ENCODE data around the gene IGFBP3. TPM values are rescaled to one million over a fixed set of nuclear protein-coding genes. Genes with fewer than 3 reads are reported as not detected.
A peak's percentile ranks its signal among the peaks of the same experiment; 100 is the strongest.

Gene IGFBP3
- polyA plus RNA-seq, 3 donors = 0.06 TPM; not detected in 2

DNA sequence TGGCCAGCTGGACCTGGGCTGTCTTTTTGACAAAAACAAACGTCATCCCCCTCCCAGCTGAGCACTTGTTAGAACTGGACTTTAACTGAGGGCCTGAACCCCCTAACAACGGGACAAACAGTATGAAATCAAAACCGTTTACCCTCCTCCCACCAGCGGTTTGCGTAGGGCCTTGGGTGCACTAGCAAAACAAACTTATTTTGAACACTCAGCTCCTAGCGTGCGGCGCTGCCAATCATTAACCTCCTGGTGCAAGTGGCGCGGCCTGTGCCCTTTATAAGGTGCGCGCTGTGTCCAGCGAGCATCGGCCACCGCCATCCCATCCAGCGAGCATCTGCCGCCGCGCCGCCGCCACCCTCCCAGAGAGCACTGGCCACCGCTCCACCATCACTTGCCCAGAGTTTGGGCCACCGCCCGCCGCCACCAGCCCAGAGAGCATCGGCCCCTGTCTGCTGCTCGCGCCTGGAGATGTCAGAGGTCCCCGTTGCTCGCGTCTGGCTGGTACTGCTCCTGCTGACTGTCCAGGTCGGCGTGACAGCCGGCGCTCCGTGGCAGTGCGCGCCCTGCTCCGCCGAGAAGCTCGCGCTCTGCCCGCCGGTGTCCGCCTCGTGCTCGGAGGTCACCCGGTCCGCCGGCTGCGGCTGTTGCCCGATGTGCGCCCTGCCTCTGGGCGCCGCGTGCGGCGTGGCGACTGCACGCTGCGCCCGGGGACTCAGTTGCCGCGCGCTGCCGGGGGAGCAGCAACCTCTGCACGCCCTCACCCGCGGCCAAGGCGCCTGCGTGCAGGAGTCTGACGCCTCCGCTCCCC, 32.7 kb downstream of the IGFBP3 start, which contains the start of gene IGFBP1:
TSS of gene IGFBP1 (plus strand) at position 304 of the 808 bp plus-strand sequence. CDS start at position 469, 165 bp downstream.
- H3K9me3 ChIP-seq (replicated peaks in 1 of 2; ENCODE audit: control insufficient read depth in 1 of 2, insufficient read depth in 1 of 2, low read length in 2 of 2) = peaks cover 0 to 15% of the 10 kb centered on the region in 2 donors
- H3K27ac Mint-ChIP-seq = no peak within 1 kb of the TSS
- no peak within 1 kb of the TSS for H2AFZ ChIP-seq (ENCODE audit: insufficient read depth, low read depth, low read length, poor library complexity, severe bottlenecking)
- H3K36me3 Mint-ChIP-seq = no peaks in the 10 kb centered on the region
- H3K27me3 Mint-ChIP-seq (ENCODE audit: low read depth in 3 of 3) = peaks cover 39 to 70% (median 59%) of the 10 kb centered on the region in 3 donors
- H3K4me1 Mint-ChIP-seq = no peaks in the 10 kb centered on the region
- WGBS (ENCODE audit: insufficient coverage) = 5% methylated on average over 69 of the region's 73 CpGs
- TF ChIP-seq, protein P1, sequence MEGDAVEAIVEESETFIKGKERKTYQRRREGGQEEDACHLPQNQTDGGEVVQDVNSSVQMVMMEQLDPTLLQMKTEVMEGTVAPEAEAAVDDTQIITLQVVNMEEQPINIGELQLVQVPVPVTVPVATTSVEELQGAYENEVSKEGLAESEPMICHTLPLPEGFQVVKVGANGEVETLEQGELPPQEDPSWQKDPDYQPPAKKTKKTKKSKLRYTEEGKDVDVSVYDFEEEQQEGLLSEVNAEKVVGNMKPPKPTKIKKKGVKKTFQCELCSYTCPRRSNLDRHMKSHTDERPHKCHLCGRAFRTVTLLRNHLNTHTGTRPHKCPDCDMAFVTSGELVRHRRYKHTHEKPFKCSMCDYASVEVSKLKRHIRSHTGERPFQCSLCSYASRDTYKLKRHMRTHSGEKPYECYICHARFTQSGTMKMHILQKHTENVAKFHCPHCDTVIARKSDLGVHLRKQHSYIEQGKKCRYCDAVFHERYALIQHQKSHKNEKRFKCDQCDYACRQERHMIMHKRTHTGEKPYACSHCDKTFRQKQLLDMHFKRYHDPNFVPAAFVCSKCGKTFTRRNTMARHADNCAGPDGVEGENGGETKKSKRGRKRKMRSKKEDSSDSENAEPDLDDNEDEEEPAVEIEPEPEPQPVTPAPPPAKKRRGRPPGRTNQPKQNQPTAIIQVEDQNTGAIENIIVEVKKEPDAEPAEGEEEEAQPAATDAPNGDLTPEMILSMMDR (IDR thresholded peaks at IDR 0.05) = no peak
- no peaks in the 10 kb centered on the region for H3K79me2 ChIP-seq (ENCODE audit: insufficient read depth, low read length)
- no peaks in the 10 kb centered on the region for H4K20me1 ChIP-seq (ENCODE audit: insufficient read depth, low read length)
- H3K4me3 Mint-ChIP-seq = peak within 1 kb of the TSS in 1 of 2 donors; percentile 65
- H3K9ac ChIP-seq (ENCODE audit: insufficient read depth, low read length, poor library complexity, severe bottlenecking) = no peak within 1 kb of the TSS
- H3K9me3 Mint-ChIP-seq = peaks cover 0 to 4% (median 0%) of the 10 kb centered on the region in 7 donors
- no peaks in the 10 kb centered on the region for H3K36me3 ChIP-seq (replicated peaks in 1 of 2; ENCODE audit: control insufficient read depth in 1 of 2, insufficient read depth in 2 of 2, low read length in 2 of 2)
- DNase-seq = no peak
- no peak within 1 kb of the TSS for H3K27ac ChIP-seq (ENCODE audit: low read depth in 1 of 2, low read length in 2 of 2)
- no peak within 1 kb of the TSS for H3K4me3 ChIP-seq (replicated peaks in 1 of 3; ENCODE audit: low read depth in 2 of 3, low read length in 3 of 3)
- no peak within 1 kb of the TSS for H3K4me2 ChIP-seq (replicated peaks; ENCODE audit: extremely low read depth, low read length, poor library complexity, severe bottlenecking)
- H3K4me1 ChIP-seq (ENCODE audit: control insufficient read depth in 1 of 2, insufficient read depth in 2 of 2, low read length in 2 of 2) = no peaks in the 10 kb centered on the region
- peaks cover 23 to 49% of the 10 kb centered on the region in 2 donors for H3K27me3 ChIP-seq (ENCODE audit: control insufficient read depth in 2 of 2, insufficient read depth in 2 of 2, low read length in 2 of 2)
- intact Hi-C loops (cut with micrococcal nuclease) = no loop called here

DNA sequence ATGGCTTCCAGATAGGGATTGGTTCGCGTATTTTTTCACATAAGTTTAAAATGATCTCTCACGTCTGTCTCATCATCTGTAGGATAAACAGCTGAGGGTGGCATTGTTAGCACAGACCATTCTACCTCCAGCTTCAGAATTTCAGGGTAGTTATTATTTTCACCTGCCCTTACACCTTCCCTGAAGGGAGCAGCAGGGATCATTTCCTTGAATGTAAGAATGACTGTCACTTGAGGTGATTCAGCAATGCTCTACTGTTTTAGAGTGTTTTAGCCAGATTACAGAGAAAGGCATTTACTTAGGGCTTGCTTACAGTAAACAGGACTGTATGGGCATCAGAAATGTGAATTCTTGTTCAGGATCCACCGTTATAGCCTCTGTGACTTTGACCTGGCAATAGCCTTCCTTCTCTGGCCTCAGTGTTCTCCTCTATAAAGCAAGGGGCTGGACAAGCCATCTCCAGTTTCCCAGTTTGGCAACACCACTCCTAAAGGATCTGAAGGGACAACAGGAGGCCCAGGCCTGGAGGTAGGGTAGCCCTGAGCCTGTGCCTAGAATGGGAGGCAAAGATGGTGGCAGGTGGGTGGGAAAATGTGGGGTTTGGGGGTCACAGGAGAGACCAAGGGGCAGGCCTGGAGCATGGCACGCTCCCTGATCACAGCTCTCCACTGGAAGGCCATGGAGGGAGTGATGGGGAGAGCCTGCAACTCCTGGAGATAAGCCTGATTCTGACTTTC, 34.0 kb downstream of the IGFBP3 start:
- intact Hi-C loops (cut with micrococcal nuclease) = no loop called here
- TF ChIP-seq, protein P1 (IDR thresholded peaks at IDR 0.05) = no peak
- Histone ChIP-seq H3K27me3 (ENCODE audit: control insufficient read depth in 2 of 2, insufficient read depth in 2 of 2, low read length in 2 of 2) (peaks cover 23 to 49% of the 10 kb centered on the region in 2 donors), H3K79me2 (ENCODE audit: insufficient read depth, low read length) (no peaks in the 10 kb centered on the region), H3K36me3 (replicated peaks in 1 of 2; ENCODE audit: control insufficient read depth in 1 of 2, insufficient read depth in 2 of 2, low read length in 2 of 2) (no peaks in the 10 kb centered on the region), H3K4me3 (replicated peaks in 1 of 3; ENCODE audit: low read depth in 2 of 3, low read length in 3 of 3) (no peak overlapping the region), H2AFZ (ENCODE audit: insufficient read depth, low read depth, low read length, poor library complexity, severe bottlenecking) (no peak overlapping the region), H3K27ac (ENCODE audit: low read depth in 1 of 2, low read length in 2 of 2) (no peak overlapping the region), H3K9me3 (replicated peaks in 1 of 2; ENCODE audit: control insufficient read depth in 1 of 2, insufficient read depth in 1 of 2, low read length in 2 of 2) (peaks cover 0 to 15% of the 10 kb centered on the region in 2 donors), H4K20me1 (ENCODE audit: insufficient read depth, low read length) (no peaks in the 10 kb centered on the region), H3K4me2 (replicated peaks; ENCODE audit: extremely low read depth, low read length, poor library complexity, severe bottlenecking) (no peak overlapping the region), H3K9ac (ENCODE audit: insufficient read depth, low read length, poor library complexity, severe bottlenecking) (no peak overlapping the region), H3K4me1 (ENCODE audit: control insufficient read depth in 1 of 2, insufficient read depth in 2 of 2, low read length in 2 of 2) (no peaks in the 10 kb centered on the region)
- no peaks in the 10 kb centered on the region for H3K36me3 Mint-ChIP-seq
- H3K27ac Mint-ChIP-seq = no peak overlapping the region
- WGBS (ENCODE audit: insufficient coverage) = 79% methylated on average over 2 of the region's 5 CpGs
- DNase-seq = no peak
- H3K4me1 Mint-ChIP-seq = no peaks in the 10 kb centered on the region
- peak overlapping the region in 1 of 2 donors; percentile 44 for H3K4me3 Mint-ChIP-seq
- H3K9me3 Mint-ChIP-seq = peaks cover 0 to 4% (median 0%) of the 10 kb centered on the region in 7 donors
- peaks cover 38 to 69% (median 52%) of the 10 kb centered on the region in 3 donors for H3K27me3 Mint-ChIP-seq (ENCODE audit: low read depth in 3 of 3)
